Fibroblast of the aortic adventitia (primary cell): ENCODE measurements around the gene EPB42. TPM values are rescaled to one million over a fixed set of nuclear protein-coding genes. Genes with fewer than 3 reads are reported as not detected.

ENCODE experiments used
- DNase-seq: peaks from one replicate; pipeline ENCODE4 v3.0.0-alpha.2; 2010; ENCODE audit warnings: low read depth
- H3K4me3 ChIP-seq: 2 replicates; pipeline ENCODE4 v1.5.1; 2011; ENCODE audit warnings: low read depth, mild to moderate bottlenecking, control low read depth, low read length, moderate library complexity
- total RNA-seq: library from RNA; depleted of rRNA; stranded (reverse); fragments of >200 nt; gene quantifications from 2 replicates; pipeline ENCODE4 v1.2.3, GENCODE V29; 2012; ENCODE audit warnings: low replicate concordance
- TF ChIP-seq, protein P1 (sequence below): IDR thresholded peaks from 2 replicates; pipeline ENCODE4 v1.5.1; 2011; ENCODE audit warnings: mild to moderate bottlenecking, low read length, control low read depth, inconsistent platforms; ENCODE audit not compliant: insufficient read depth

Gene EPB42
- total RNA-seq, 1 donor: not detected

DNA sequence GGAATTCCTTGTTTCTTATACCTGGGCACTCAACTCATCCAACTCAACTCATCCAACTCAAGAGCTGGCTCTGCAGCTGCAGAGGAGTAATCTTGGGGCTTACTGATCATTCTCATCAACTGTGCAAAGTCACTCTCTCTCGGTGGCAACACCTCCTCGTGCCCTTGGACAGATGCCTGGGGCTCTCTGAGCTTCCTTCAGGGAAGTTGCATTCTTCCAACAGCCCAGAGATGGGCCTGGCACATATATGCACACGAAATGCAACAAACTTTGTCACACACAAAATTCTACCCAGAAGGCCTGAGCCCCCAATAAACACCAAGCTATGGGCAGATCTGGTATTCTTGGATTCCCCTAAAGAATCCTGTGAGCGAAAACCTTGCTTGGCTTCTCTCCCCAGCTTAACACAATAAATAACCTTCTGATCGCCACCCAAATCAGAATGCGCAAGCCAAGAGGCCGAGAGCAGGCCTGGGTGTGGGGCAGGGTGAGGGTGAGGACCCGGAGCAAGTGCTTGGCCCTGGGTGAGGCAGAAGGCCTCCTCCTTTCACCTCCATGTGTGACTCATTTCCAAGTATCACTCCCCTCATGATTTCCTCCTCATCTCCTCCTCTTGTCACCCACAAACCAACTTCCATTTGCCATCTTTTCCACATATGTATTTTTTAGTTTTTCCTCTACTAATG, 30.5 kb upstream of the EPB42 start:
- no peak for DNase-seq
- H3K4me3 ChIP-seq: no peak overlapping the region
- TF ChIP-seq, protein P1, sequence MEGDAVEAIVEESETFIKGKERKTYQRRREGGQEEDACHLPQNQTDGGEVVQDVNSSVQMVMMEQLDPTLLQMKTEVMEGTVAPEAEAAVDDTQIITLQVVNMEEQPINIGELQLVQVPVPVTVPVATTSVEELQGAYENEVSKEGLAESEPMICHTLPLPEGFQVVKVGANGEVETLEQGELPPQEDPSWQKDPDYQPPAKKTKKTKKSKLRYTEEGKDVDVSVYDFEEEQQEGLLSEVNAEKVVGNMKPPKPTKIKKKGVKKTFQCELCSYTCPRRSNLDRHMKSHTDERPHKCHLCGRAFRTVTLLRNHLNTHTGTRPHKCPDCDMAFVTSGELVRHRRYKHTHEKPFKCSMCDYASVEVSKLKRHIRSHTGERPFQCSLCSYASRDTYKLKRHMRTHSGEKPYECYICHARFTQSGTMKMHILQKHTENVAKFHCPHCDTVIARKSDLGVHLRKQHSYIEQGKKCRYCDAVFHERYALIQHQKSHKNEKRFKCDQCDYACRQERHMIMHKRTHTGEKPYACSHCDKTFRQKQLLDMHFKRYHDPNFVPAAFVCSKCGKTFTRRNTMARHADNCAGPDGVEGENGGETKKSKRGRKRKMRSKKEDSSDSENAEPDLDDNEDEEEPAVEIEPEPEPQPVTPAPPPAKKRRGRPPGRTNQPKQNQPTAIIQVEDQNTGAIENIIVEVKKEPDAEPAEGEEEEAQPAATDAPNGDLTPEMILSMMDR: no peak

DNA sequence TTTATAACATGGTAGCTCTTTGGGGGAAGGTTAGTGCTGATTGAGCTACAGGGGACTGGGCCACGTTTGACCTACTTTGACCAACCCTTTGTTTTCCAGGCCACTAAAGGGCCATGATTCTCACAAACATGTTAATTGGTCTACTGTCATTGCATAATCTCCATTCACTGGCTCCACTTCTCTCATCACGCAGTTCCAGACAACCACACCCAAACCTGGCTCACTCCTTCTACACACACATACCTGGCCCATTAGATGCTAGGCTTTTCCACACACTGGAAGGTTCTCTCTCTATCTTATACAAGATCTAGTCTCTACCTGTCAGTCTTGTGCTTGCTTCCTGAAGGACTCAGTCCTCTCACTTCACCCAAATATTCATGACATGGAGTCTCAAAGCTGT, 30.0 kb upstream of the EPB42 start:
- DNase-seq: no peak
- no peak overlapping the region for H3K4me3 ChIP-seq
- TF ChIP-seq, protein P1: no peak

DNA sequence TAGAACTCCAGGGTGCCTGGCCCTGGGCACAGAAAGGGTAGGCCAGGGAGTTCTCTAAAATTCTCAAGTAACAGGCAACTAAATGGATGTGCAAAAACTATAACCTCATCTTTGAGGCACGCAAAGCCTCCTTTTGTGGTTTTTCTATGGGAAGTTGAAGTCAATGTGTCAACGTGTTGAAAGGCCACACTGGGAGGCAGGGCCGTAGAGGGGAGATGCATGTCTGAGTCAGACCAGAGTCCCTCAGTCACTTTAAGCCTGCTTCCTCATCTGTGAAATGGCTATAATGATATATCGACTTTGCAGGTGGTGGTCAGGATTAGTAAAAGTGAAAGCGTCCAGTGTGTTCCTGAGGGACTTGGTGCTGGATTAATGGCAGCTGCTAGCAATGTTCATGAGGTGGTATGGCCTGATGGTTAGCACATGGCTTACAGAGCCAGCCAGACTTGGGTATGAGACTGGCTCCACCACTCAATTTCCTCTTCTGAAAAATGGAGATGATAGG, 28.9 kb upstream of the EPB42 start:
- peak; percentile 52 for DNase-seq
- TF ChIP-seq, protein P1: no peak
- H3K4me3 ChIP-seq: no peak overlapping the region

DNA sequence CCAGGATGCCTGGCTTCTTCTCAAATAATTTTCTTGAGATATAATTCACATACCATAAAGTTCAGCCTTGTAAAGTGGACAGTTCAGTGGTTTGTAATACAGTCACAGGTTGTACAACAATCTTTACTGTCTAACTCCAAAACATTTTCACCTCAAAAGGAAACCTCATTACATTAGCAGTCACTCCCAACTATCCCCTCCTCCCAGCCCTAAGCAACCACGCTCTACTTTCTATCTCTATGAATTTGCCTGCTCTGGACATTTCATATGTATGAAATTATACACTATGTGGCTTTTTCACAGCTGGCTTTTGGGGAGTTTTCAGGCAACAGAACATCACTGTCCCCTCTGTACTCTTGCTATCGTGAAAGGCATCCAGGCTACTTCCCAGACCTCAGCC, 28.4 kb upstream of the EPB42 start:
- TF ChIP-seq, protein P1: no peak
- no peak for DNase-seq
- H3K4me3 ChIP-seq: no peak overlapping the region

DNA sequence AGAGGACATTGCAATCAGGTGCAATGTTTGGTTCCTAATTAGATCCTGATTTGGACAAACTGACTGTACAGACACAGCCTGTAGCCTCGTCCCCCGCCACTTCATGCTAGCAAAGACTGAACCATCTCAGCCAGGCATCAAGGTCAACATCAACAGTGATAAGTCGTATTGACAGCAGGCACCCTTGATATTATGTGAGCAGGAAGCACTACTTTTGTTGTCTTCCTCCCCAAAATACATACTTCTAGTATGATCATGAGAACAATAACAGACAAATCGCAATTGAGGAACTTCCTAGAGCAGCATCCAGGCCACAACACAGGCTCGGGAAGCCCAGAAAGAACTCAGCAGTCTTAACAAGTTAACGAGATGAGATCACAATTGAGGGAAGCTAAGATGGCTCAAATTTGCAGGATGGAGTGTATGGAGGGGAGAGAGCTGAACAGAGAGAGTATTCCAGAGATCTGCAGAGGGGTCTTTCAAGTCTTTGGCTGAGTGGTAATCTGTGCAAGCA, 25.5 kb upstream of the EPB42 start:
- TF ChIP-seq, protein P1: no peak
- DNase-seq: no peak
- H3K4me3 ChIP-seq: no peak overlapping the region

DNA sequence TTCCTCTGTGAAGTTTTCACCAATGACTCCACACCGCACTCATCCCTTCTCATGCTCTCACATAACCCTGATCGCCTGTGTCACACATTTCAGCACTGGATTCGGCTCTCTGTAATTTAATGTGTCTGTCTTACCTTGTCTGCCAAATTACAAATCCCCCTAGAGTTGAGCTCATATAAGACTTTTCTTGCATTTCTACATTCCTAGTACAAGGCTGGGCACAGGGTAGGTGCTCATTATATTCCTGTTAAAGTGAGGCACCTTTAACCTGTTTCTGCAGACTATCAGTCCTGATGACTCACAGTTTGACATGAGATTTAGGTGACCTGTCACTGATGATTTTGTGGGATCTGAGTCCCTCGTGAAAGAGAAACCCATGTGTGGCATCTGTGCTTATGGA, 23.3 kb upstream of the EPB42 start:
- no peak overlapping the region for H3K4me3 ChIP-seq
- TF ChIP-seq, protein P1: no peak
- no peak for DNase-seq
